K562 (cell line): ENCODE data around the gene HIVEP1. TPM values are rescaled to one million over a fixed set of nuclear protein-coding genes. Genes with fewer than 3 reads are reported as not detected.

Source experiments
- ATAC-seq: fragments of 200-7000 bp; cut with Tn5 transposase; 3 replicates; pipeline ENCODE4 v1.9.1; 2020; ENCODE audit warnings: moderate library complexity
- BruUV-seq: library from RNA; stranded (reverse); fragments of 400-500 nt; replicated peaks from 2 replicates; lab custom pipeline; 2021; lab: Mats Ljungman, UMichigan
- CTCF ChIA-PET: fragments of 300-600 bp; formaldehyde crosslinking; extraction: SDS; loops from one replicate; lab custom pipeline; 2021; ENCODE audit warnings: low intra/inter-chr PET ratio; lab: Yijun Ruan, JAX
- POLR2A ChIA-PET: fragments of 300-600, 350-650 bp; sonication (Branson Sonifier 250); formaldehyde crosslinking; extraction: SDS; loops from one replicate; lab custom pipeline; 2021; ENCODE audit warnings: antibody characterized with exemption, inconsistent platforms; lab: Yijun Ruan, JAX
- DNase-seq, 4 experiments: peaks; one replicate each; pipeline versions ENCODE4 v3.0.0 to v3.0.0-alpha.2; 2011 to 2018; ENCODE audit warnings: low spot score in 3 of 4, mixed read lengths in 3 of 4; ENCODE audit errors: extremely low read depth in 1 of 4
- FAIRE-seq: peaks from 2 replicates; lab custom pipeline; 2011; peaks lifted over from hg19 to GRCh38; lab: Jason Lieb, UNC
- H2AFZ ChIP-seq: 2 replicates; pipeline ENCODE4 v1.6.0; 2011; ENCODE audit warnings: low read depth, low read length, control low read depth, inconsistent platforms
- H3K27ac ChIP-seq: fragments of 200-600 bp; 3 replicates; pipeline ENCODE4 v1.8.0; 2011; ENCODE audit warnings: low read depth, mild to moderate bottlenecking, control low read depth, inconsistent platforms, low read length, moderate library complexity, mixed read lengths; ENCODE audit errors: extremely low read depth
- H3K27me3 ChIP-seq, 2 experiments: fragments of 300-600 bp in 1 of 2; 2 replicates in 1 of 2; 3 replicates in 1 of 2; pipeline versions ENCODE4 v1.6.0 to v1.8.0; 2011; ENCODE audit warnings: inconsistent platforms in 2 of 2, low read length in 2 of 2, mild to moderate bottlenecking in 1 of 2, mixed read lengths in 1 of 2, moderate library complexity in 1 of 2; ENCODE audit not compliant: control insufficient read depth in 2 of 2, insufficient read depth in 2 of 2
- H3K36me3 ChIP-seq: fragments of 300-600 bp; 3 replicates; pipeline ENCODE4 v1.8.0; 2011; ENCODE audit warnings: mild to moderate bottlenecking, low read length, inconsistent platforms; ENCODE audit not compliant: control insufficient read depth, insufficient read depth
- H3K4me1 ChIP-seq, 2 experiments: fragments of 200-600 bp in 1 of 2; replicated peaks in 1 of 2; 2 replicates in 1 of 2; 3 replicates in 1 of 2; pipeline versions ENCODE4 v1.5.1 to v1.8.0; 2011; ENCODE audit warnings: inconsistent platforms in 2 of 2, low read length in 2 of 2, mild to moderate bottlenecking in 1 of 2, mixed read lengths in 1 of 2, moderate library complexity in 1 of 2; ENCODE audit not compliant: control insufficient read depth in 2 of 2, insufficient read depth in 2 of 2
- H3K4me2 ChIP-seq: 2 replicates; pipeline ENCODE4 v1.6.1; 2011; ENCODE audit warnings: low read length, control low read depth, inconsistent platforms, mixed read lengths; ENCODE audit not compliant: insufficient read depth
- H3K4me3 ChIP-seq: fragments of 200-600 bp; sonication (generic), shearing (Covaris generic); 2 replicates; pipeline ENCODE4 v1.5.1; 2016; ENCODE audit warnings: control low read depth, inconsistent platforms
- H3K79me2 ChIP-seq: fragments of 200-600 bp; 3 replicates; pipeline ENCODE4 v1.8.0; 2011; ENCODE audit warnings: low read length, inconsistent platforms; ENCODE audit not compliant: control insufficient read depth, insufficient read depth
- H3K9ac ChIP-seq, 2 experiments: 2 replicates each; pipeline versions ENCODE4 v1.6.0 to v1.6.1; 2011; ENCODE audit warnings: low read depth in 2 of 2, low read length in 2 of 2, control low read depth in 1 of 2, inconsistent platforms in 1 of 2, mild to moderate bottlenecking in 1 of 2, mixed read lengths in 1 of 2; ENCODE audit not compliant: insufficient read depth in 1 of 2
- H3K9me1 ChIP-seq: one replicate; pipeline ENCODE4 v1.6.0; 2011; ENCODE audit warnings: inconsistent platforms, mild to moderate bottlenecking, low read length, moderate library complexity; ENCODE audit not compliant: control insufficient read depth, insufficient read depth
- H3K9me3 ChIP-seq: replicated peaks from 2 replicates; pipeline ENCODE4 v1.5.1; 2011; ENCODE audit warnings: low read depth, low read length, inconsistent platforms; ENCODE audit not compliant: control insufficient read depth, insufficient read depth
- H4K20me1 ChIP-seq: replicated peaks from 2 replicates; pipeline ENCODE4 v1.6.1; 2011; ENCODE audit warnings: low read length, inconsistent platforms, mixed read lengths; ENCODE audit not compliant: control insufficient read depth, insufficient read depth
- DMBX1 ChIP-seq: fragments of 250-450 bp; sonication (Bioruptor Pico); IDR thresholded peaks from 2 replicates; pipeline ENCODE4 v1.8.0; 2022; ENCODE audit warnings: inconsistent platforms, mild to moderate bottlenecking, moderate library complexity, borderline replicate concordance
- HEY1 ChIP-seq: fragments of 250-450 bp; sonication (Bioruptor Pico); IDR thresholded peaks from 2 replicates; pipeline ENCODE4 v1.5.0; 2020; ENCODE audit warnings: mild to moderate bottlenecking, moderate library complexity, borderline replicate concordance
- MTA3 ChIP-seq: fragments of 450-650 bp; formaldehyde crosslinking; IDR thresholded peaks from 2 replicates; pipeline ENCODE4 v1.6.1; 2017; ENCODE audit warnings: mild to moderate bottlenecking, borderline replicate concordance
- NCOR1 ChIP-seq: fragments of 450-650 bp; IDR thresholded peaks from 2 replicates; pipeline ENCODE4 v1.6.1; 2016; ENCODE audit warnings: mild to moderate bottlenecking, moderate library complexity
- POLR2AphosphoS5 ChIP-seq: IDR thresholded peaks from 2 replicates; pipeline ENCODE4 v1.6.1; 2011; ENCODE audit warnings: mild to moderate bottlenecking, low read depth, low read length, moderate library complexity; ENCODE audit not compliant: control insufficient read depth, insufficient read depth
- RBM14 ChIP-seq: fragments of 200-400 bp; formaldehyde crosslinking; IDR thresholded peaks from 2 replicates; pipeline ENCODE4 v1.6.1; 2018; ENCODE audit warnings: low read depth, mild to moderate bottlenecking, low read length, moderate library complexity, borderline replicate concordance; ENCODE audit not compliant: insufficient read depth
- SMARCA5 ChIP-seq: fragments of 450-650 bp; IDR thresholded peaks from 2 replicates; pipeline ENCODE4 v1.6.1; 2016
- TRIM28 ChIP-seq: fragments of 450-650 bp; IDR thresholded peaks from 2 replicates; pipeline ENCODE4 v1.6.1; 2017
- ZNF253 ChIP-seq: fragments of 250-450 bp; sonication (Bioruptor Pico); conservative IDR thresholded peaks from 2 replicates; pipeline ENCODE4 v1.6.1; 2021; ENCODE audit warnings: mild to moderate bottlenecking
- WGBS: fragments of 100-300 bp; shearing (Covaris generic); methylation state at CpG from one replicate; pipeline ENCODE4 v1.1.6; 2016; ENCODE audit warnings: low coverage, mixed read lengths; ENCODE audit not compliant: insufficient coverage; ENCODE audit errors: missing lambda C conversion rate; 5-methylcytosine and 5-hydroxymethylcytosine counted together
- in situ Hi-C: fragments of 300-500 bp; cut with MboI; formaldehyde crosslinking; loops from 4 replicates; pipeline ENCODE4 v1.15.0; 2018; ENCODE audit warnings: inconsistent platforms, mixed read lengths
- intact Hi-C: fragments of 100-400 bp; cut with micrococcal nuclease; formaldehyde crosslinking; loops from 2 replicates; pipeline ENCODE4 v1.14.2; 2022
- polyA plus RNA-seq, 8 experiments: library from polyadenylated mRNA; depleted of rRNA in 4 of 8; stranded (reverse) in 5 of 8; unstranded in 3 of 8; fragments of >200 nt; fragmentation: Nextera tagmentation in 2 of 8; fragmentation: Illumina TruSeq in 1 of 8; extraction: Ambion mirVana in 2 of 8; extraction: Trizol in 1 of 8; gene quantifications; 2 replicates each; pipeline versions ENCODE4 v1.2.1 to v1.2.3, GENCODE V29; 2011 to 2014; ENCODE audit warnings: inconsistent platforms in 1 of 8, missing spikeins in 1 of 8
- total RNA-seq, 7 experiments: library from RNA; depleted of rRNA in 6 of 7; stranded (reverse); fragments of >200 nt in 6 of 7; fragmentation: Illumina TruSeq in 2 of 7; extraction: Trizol in 2 of 7; gene quantifications; 2 replicates each; pipeline versions ENCODE4 v1.2.1 to v1.2.3, GENCODE V29; 2011 to 2021; ENCODE audit warnings: low replicate concordance in 1 of 7
- TF ChIP-seq, protein P1 (sequence below), 2 experiments: fragments of 450-650 bp in 1 of 2; sonication (generic) in 1 of 2; formaldehyde crosslinking in 1 of 2; IDR thresholded peaks; 2 replicates each; pipeline versions ENCODE4 v1.7.1 to v1.9.0; 2016 to 2022; ENCODE audit warnings: inconsistent platforms in 1 of 2, mild to moderate bottlenecking in 1 of 2, missing genetic modification reagents in 1 of 2
- TF ChIP-seq, protein P2 (sequence below): sonication (generic); formaldehyde crosslinking; IDR thresholded peaks from 2 replicates; pipeline ENCODE4 v1.8.1; 2023; ENCODE audit warnings: mild to moderate bottlenecking, missing genetic modification reagents

Gene HIVEP1
- total and polyA plus RNA-seq, 9 of the 15 experiments (the other 6 are each of a cell fraction or from before 2014, with no cell fraction given), result 6.0 to 33.3 (median 21.7) TPM

DNA sequence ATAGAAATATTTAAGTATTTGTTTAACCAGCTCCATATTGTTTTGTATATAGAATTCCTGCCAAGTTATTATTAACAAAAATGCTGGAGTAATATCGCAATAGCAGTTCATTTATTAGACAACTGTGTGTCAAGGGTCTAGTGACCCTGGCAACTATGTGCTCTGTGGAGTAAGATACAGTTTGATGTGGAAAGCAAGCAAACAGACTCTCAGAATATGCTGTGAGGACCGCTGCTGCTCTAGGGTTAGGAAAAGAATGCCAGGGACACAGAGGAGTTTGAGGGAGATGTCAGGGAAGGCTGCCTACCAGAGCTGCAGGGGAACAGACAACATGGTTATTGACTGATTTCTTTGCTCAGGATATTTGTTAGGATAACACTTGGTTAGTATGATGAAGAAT lies 71.2 kb downstream of the HIVEP1 start:
- no peak overlapping the region for H3K27ac ChIP-seq
- ChIA-PET CTCF (no interaction called here), POLR2A (interaction anchor here (2.7 kb wide), 1 partner anchor 17 kb away, joined by 12 read pairs; no protein-coding TSS in a partner anchor)
- no peak overlapping the region for H3K4me2 ChIP-seq
- FAIRE-seq, result no peak
- H3K36me3 ChIP-seq, result peaks cover under 1% of the 10 kb centered on the region; the same call in 2 of the 3 replicates
- H3K79me2 ChIP-seq, result peaks cover 89% of the 10 kb centered on the region
- WGBS, result 89% methylated on average over 2 of the region's 2 CpGs
- H3K9me3 ChIP-seq, result no peaks in the 10 kb centered on the region
- no peak; the same call in 2 of the 3 replicates for ATAC-seq
- DNase-seq, result no peak
- intact Hi-C loops, result no loop called here
- H3K9me1 ChIP-seq, result no peaks in the 10 kb centered on the region
- no peaks in the 10 kb centered on the region for H3K27me3 ChIP-seq
- H3K9ac ChIP-seq, result no peak overlapping the region
- in situ Hi-C loops, result no loop called here
- peaks cover 3% of the 10 kb centered on the region; the same call in 1 of the 2 replicates for H4K20me1 ChIP-seq
- no peak overlapping the region for H2AFZ ChIP-seq
- no peaks in the 10 kb centered on the region for H3K4me1 ChIP-seq
- no peak overlapping the region for H3K4me3 ChIP-seq
- no TSS peak for BruUV-seq
- no peak for TF ChIP-seq RBM14
- TF ChIP-seq HEY1, result no peak
- no peak for TF ChIP-seq TRIM28
- TF ChIP-seq, protein P1, sequence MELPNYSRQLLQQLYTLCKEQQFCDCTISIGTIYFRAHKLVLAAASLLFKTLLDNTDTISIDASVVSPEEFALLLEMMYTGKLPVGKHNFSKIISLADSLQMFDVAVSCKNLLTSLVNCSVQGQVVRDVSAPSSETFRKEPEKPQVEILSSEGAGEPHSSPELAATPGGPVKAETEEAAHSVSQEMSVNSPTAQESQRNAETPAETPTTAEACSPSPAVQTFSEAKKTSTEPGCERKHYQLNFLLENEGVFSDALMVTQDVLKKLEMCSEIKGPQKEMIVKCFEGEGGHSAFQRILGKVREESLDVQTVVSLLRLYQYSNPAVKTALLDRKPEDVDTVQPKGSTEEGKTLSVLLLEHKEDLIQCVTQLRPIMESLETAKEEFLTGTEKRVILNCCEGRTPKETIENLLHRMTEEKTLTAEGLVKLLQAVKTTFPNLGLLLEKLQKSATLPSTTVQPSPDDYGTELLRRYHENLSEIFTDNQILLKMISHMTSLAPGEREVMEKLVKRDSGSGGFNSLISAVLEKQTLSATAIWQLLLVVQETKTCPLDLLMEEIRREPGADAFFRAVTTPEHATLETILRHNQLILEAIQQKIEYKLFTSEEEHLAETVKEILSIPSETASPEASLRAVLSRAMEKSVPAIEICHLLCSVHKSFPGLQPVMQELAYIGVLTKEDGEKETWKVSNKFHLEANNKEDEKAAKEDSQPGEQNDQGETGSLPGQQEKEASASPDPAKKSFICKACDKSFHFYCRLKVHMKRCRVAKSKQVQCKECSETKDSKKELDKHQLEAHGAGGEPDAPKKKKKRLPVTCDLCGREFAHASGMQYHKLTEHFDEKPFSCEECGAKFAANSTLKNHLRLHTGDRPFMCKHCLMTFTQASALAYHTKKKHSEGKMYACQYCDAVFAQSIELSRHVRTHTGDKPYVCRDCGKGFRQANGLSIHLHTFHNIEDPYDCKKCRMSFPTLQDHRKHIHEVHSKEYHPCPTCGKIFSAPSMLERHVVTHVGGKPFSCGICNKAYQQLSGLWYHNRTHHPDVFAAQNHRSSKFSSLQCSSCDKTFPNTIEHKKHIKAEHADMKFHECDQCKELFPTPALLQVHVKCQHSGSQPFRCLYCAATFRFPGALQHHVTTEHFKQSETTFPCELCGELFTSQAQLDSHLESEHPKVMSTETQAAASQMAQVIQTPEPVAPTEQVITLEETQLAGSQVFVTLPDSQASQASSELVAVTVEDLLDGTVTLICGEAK (IDR thresholded peaks at IDR 0.05), result no peak
- TF ChIP-seq, protein P1 (CRISPR knock-in tag; IDR thresholded peaks at IDR 0.05), result no peak
- TF ChIP-seq DMBX1 (CRISPR knock-in tag), result no peak
- no peak for TF ChIP-seq POLR2AphosphoS5
- TF ChIP-seq ZNF253 (CRISPR knock-in tag), result no peak
- no peak for TF ChIP-seq SMARCA5
- TF ChIP-seq NCOR1, result no peak
- no peak for TF ChIP-seq MTA3
- TF ChIP-seq, protein P2, sequence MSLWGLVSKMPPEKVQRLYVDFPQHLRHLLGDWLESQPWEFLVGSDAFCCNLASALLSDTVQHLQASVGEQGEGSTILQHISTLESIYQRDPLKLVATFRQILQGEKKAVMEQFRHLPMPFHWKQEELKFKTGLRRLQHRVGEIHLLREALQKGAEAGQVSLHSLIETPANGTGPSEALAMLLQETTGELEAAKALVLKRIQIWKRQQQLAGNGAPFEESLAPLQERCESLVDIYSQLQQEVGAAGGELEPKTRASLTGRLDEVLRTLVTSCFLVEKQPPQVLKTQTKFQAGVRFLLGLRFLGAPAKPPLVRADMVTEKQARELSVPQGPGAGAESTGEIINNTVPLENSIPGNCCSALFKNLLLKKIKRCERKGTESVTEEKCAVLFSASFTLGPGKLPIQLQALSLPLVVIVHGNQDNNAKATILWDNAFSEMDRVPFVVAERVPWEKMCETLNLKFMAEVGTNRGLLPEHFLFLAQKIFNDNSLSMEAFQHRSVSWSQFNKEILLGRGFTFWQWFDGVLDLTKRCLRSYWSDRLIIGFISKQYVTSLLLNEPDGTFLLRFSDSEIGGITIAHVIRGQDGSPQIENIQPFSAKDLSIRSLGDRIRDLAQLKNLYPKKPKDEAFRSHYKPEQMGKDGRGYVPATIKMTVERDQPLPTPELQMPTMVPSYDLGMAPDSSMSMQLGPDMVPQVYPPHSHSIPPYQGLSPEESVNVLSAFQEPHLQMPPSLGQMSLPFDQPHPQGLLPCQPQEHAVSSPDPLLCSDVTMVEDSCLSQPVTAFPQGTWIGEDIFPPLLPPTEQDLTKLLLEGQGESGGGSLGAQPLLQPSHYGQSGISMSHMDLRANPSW, result no peak
